LNCAP (cell line): ENCODE data around the gene MYLK.

Experiments used
- TF ChIP-seq, protein P1 (sequence below): fragments of 450-650 bp; IDR thresholded peaks from 2 replicates; pipeline ENCODE4 v1.5.1; 2017; ENCODE audit warnings: mild to moderate bottlenecking

MYLK gene

DNA sequence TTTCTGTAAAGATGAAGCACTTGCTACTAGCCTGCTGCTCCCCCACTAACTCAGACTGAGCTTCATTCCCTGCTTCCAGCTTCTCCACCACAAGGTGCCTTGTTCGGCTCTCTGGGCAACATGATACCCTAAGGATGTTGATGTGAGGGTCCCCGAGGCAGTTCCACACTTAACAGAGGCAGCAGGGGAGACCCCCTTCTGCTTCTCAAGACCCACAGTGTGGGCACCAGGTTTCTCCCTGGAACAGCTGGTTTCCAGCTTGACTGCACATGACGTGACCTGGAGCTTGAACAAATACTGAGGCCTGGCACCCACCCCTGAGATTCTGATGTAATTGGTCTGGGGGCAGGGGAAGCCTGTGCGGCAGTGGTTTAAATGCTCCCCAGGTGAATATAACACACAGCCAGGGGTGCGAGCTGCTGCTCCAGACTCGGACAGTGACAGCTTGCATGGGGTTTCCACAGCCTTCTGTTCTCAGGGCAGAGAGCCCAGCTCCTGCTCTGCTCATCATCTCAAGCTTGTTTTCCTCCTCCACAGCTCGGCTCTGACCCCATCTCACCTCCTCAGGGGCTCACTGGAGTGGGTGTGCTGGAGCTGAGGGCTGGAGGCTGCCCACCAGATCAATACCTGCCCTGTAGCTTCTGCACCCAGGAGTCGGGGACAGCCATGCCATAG is 204.3 kb downstream of the MYLK start:
- TF ChIP-seq, protein P1, sequence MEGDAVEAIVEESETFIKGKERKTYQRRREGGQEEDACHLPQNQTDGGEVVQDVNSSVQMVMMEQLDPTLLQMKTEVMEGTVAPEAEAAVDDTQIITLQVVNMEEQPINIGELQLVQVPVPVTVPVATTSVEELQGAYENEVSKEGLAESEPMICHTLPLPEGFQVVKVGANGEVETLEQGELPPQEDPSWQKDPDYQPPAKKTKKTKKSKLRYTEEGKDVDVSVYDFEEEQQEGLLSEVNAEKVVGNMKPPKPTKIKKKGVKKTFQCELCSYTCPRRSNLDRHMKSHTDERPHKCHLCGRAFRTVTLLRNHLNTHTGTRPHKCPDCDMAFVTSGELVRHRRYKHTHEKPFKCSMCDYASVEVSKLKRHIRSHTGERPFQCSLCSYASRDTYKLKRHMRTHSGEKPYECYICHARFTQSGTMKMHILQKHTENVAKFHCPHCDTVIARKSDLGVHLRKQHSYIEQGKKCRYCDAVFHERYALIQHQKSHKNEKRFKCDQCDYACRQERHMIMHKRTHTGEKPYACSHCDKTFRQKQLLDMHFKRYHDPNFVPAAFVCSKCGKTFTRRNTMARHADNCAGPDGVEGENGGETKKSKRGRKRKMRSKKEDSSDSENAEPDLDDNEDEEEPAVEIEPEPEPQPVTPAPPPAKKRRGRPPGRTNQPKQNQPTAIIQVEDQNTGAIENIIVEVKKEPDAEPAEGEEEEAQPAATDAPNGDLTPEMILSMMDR = no peak

DNA sequence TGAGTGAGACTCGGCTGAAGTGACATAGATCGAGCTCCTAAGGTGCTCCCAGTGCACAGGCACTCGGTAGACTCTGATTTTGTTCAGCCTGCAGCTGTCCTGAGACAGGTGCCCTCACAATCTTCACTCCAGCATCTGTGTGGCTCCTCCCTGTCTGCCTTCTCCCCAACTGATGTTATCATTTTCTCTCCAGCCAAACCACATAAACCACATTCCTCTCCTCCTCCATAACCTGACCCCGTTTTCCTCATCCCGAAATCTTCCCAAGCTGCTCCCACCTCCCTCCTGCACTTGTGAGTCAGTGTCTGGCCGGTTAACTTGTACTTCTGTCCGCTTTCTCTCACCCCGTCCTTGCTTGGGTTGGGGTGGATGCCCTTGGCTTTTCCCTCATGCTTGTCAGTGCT is 206.0 kb downstream of the MYLK start:
- TF ChIP-seq, protein P1 = no peak

DNA sequence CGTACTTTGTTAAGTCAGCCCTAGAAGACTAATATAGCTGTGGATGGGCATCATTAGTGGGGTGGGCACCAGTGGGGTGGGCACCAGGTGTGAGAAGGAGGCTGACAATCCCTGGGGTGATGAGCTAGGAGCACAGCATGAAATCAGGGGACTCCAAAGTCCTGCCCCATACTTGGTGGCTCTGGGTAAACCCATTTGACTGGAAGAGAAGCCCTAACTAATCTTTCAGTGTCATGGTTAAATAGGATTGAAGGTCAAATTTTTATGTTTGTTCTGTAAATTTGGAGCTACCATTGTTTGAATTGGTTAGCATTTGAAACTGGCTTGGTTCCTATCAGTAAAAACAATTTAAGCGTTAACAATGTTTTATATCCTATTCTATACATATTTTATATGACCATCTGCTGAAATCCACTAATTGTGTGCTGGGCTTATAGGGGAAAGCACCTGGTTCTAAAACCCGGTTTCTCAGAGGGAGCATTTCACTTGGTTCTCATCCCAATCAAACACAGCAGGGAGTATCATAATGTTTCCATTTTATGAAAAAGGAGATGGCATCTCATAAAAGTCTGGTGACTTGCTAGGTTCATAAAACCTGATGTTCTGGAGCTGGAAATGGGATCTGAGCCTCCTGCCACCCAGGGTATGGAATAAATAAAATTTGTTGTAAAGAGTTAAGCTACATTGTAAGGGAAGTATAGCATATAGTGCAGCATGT is 211.5 kb downstream of the MYLK start:
- TF ChIP-seq, protein P1 = no peak

DNA sequence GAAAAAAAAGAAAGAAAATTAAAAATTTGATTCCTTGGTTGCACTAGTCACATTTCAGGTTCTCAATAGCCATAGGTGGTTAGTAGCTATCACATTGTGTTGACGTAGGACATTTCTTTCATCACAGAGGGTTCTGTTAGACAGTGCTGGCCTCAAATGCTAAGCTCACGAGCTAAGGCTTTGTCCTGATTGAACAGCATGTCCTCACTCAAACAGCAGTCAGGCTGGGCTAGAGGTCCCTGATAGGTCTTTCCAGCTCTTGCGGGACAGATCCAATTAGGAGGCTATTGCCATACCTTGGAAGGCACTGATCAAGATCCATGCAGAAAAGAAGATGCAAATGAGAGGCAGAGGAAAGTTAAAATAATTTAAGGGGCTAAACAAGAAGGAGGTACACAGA is 213.4 kb downstream of the MYLK start:
- TF ChIP-seq, protein P1 = no peak

DNA sequence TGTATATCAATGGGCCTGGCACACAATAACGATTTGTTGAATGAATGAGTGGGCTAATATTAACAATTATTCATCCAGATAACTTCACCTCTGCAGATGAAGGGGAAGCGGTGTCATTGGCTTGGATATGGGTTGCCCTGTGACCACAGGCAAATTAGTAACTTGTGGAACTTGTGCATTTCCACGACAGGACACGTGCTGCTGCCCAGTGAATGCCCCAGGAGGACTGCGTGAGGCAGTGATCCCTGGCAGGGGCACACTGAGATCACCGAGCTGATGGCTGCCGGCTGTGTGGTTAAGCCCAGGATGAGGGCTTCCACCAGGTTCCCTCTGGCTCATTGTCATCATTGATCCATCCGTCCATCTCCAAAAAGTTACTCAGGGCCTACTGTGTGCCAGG is 215.2 kb downstream of the MYLK start:
- TF ChIP-seq, protein P1 = no peak

DNA sequence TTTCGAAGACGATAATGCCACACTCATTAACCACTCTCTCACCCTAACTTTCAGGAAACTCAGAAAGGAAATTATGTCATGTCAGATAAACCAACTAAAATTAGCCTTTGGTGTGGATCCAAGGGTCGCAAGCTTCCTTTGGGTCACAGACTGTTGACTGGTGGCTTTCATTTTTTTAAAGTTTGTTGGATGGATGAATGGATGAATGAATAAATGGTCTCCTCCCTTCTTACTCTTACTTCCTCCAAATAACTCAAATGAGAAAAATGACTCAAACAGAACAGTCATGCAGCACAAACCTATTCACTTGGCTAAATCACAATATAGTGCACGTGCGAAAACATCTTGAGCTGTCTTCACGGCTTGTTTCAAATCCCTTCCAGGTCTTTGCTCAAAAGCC is 216.3 kb downstream of the MYLK start:
- TF ChIP-seq, protein P1 = no peak

DNA sequence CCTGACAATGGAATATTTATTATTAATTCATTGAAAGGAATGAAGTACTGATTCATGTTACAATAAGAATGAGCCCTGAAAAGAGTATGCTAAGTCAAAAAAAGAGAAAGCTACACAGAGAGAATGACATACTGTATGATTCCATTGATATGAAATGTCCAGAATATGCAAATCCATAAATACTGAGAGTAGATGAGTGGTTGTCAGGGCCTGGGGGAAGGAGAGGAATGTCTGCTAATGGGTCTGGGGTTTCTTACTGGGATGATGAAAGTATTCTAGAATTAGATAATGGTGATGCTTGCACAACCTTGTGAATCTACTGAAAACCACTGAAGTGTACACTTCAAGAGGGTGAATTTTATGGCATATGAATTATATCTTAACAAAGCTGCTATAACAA is 219.4 kb downstream of the MYLK start:
- TF ChIP-seq, protein P1 = no peak
